ENCODE data around the gene STK26.
"Not testable (repeated sequence)": the region's sequence is repeated elsewhere in the genome, so short reads cannot be mapped to it uniquely, and the experiment has no call there.

The STK26 gene

DNA sequence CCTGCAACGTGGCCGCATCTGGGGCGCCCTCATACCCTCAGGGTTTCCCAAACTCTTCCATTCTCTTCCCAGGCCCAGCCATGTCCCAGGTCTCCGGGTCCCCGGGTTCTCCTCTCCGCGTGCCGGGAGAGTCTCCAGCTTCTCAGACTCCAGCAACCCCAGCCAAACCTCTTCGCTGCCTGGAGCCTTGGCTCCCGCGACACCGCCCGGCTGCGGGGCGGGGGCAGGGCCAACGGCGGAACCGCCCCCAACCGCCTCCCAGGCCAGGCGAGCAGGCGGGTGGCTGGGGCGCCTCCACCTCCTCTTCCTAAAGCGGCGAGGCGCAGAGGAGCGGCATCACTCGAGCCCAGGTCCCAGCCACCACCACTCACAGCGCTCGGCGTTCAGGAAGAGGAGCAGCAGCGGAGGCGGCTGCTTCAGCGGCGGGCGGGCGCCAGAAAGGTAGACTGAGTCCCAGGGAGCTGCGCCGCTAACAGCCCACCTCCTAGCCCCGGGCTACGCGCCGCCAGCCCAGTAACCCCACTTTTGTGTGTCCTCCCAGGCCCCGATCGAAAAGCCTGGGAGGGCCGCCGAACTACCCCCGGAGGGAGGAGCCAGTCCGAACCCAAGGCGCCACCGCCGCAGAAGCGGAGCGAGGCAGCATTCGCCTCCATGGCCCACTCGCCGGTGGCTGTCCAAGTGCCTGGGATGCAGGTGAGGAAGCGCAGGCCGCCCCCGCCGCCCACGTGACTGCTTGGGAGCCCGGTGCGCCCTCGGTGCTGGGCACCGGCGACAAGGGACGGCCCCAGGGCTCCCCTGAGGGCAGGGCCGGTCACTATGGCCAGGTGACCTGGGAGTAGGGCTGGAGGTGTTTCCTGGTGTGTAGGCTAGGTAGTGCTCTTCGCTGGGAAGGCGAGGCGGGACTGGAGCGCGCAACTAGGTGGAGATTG, at the start of gene STK26:
STK26 (plus strand) TSS at position 336 of the 929 bp plus-strand sequence; CDS start at position 652, 316 bp downstream.
- DNase-seq (ENCODE audit: low spot score) = peak; percentile 74

- no peak for DNase-seq (ENCODE audit: low spot score)
These were observed 47.3 kb upstream of the STK26 start for GRCh38 chrX:131975851-131976250.

DNA sequence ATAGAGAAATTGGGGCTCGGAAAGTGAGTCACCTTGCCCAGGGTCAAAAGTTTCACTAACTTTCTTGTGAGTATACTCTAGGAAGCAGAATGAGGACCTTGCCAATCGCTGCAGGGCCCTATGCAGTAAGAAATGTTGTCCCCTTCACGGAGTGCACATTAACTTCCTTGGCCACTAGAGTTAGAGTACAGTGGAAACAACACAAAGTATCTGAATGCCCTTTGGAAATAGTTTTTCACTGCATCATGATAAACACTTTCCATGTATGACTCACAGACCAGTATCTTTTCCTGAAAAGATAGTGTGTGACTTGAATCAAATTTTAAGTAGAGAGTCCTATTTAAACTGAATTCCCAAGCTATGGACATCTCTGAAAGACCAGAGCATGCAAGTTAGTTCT, 45.5 kb upstream of the STK26 start:
- DNase-seq (ENCODE audit: low spot score) = no peak

- DNase-seq (ENCODE audit: low spot score) = no peak
These were observed 44.0 kb upstream of the STK26 start for GRCh38 chrX:131979116-131979515.

GRCh38 chrX:131985526-131986049, 37.5 kb upstream of the STK26 start:
- no peak for DNase-seq (ENCODE audit: low spot score)

- no peak for DNase-seq (ENCODE audit: low spot score)
These were observed 35.9 kb upstream of the STK26 start for GRCh38 chrX:131987252-131987651.

DNA sequence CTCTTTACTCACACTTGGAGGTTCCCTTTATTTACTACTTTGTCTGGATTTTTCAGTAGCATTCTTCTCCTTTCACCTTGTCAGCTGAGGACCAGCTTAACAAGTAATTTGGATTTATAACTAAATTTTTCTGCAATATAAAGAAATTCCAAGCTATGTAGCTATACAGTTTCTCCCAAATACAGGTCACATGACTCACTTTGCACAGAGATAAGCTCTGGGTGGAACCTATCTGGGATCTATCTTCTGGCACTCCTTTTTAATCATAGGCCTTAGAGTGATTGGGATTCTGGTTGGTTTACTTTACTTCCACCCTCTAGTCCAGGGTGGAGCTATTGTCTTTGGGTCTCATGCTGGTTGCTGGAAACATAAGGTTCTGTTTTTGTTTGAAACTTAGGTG, 34.9 kb upstream of the STK26 start:
- no peak for DNase-seq (ENCODE audit: low spot score)

GRCh38 chrX:132001127-132001526, 22.0 kb upstream of the STK26 start:
- no peak for DNase-seq (ENCODE audit: low spot score)

- DNase-seq (ENCODE audit: low spot score) = no peak
These were observed 18.4 kb upstream of the STK26 start for GRCh38 chrX:132004728-132005127.

GRCh38 chrX:132009350-132009749, 13.8 kb upstream of the STK26 start:
- no peak for DNase-seq (ENCODE audit: low spot score)

GRCh38 chrX:132010213-132010612, 12.9 kb upstream of the STK26 start:
- not testable (repeated sequence) for DNase-seq (ENCODE audit: low spot score)

GRCh38 chrX:132015875-132016274, 7.2 kb upstream of the STK26 start:
- DNase-seq (ENCODE audit: low spot score) = no peak

DNA sequence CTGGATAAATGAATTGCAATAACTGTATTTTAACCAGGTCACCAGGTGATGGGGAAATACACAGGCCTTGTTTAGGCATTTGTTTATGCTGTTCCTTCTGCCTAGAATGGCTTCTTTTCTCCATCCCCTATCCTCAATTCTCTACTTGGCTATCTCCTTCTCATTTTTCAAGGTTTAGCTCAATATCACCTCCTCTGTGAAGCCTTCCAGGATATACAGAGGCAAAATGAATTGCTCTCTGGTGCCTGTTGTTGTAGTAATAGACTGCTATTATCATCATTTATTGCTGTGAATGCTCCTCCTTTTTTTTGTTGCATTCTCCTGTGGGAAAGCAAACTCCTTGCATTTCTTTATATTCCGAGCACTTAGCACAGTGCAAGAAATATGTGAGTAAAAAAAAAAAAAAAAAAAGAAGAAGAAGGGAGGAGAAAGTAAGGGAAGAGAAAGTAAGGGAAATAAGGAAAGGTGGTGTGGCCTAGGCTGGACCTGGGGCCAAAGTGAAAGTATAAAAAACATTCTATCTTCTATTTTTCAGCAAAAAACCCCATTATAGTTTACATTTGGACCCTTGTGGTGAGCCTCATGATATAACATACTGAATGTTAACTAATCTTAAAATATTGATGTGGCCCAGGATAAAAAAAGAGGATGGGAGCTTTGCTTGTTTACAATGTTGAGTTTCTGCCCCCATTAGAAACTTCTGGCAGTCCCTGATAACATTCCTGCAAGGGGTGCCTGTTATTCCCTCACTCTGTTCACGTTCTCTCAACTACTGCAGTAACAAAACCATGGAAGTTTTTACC, 6.3 kb upstream of the STK26 start:
- DNase-seq (ENCODE audit: low spot score) = no peak

GRCh38 chrX:132017431-132018185, 5.5 kb upstream of the STK26 start:
- no peak for DNase-seq (ENCODE audit: low spot score)

DNA sequence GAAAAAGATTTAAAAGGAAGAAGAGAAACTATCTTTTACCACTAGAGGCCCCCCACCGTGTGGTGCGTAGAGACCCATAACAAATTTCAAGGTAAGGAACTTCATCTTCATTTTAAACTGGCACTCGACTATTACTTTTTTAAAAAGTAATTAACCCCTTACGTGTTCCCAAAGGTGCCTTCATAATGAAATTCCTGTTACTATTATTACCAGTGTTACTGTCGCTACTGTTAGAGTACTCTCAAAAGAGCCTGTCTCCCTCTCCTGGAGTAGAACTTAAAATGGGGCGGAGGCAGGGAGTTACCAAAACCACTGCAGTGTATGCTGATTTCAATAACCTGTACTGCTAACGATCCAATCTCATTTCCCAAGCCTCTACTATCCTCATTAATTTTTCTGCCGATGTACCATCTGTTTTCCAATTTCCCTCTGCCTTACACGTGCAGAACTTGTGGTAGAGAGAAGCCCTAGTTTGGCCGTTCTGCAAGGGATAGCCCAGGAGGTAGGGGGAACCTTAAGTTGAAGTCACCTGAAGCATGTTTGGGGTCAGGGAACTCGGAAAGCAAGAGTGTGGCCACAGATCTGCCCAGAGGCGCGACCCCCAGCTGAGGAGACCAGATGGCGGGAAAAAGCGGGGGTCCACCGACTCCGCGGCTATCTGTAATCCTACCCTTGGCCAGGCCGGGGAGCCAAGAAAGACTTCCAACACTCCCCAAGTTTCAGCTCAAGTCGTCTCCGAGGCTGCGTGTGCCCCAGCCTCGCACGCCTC, 720 bp upstream of the STK26 start:
- peak; percentile 8 for DNase-seq (ENCODE audit: low spot score)

GRCh38 chrX:132023896-132024386, 839 bp downstream of the STK26 start:
- peak; percentile 10 for DNase-seq (ENCODE audit: low spot score)

- no peak for DNase-seq (ENCODE audit: low spot score)
These were observed 1.9 kb downstream of the STK26 start for GRCh38 chrX:132025041-132025440.

- no peak for DNase-seq (ENCODE audit: low spot score)
These were observed 7.2 kb downstream of the STK26 start for GRCh38 chrX:132030264-132030663.

DNA sequence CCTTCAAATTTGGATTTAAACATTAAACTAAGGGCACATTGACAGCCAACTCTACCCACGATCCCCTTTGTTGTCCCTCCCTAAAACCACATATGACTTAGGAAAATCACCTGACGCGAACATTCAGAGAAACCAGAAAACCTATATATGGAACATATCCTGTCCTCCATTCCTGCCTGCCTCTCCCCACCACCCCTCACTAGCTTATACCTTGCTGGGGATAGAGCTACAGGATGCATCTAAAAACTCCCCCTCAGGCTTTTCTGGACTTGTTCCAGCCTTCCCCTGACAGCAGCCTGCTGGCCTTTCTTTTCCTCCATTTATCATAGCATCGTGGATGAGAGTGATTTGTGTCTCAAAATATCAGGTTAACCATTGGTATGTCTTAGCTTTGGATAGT, 8.8 kb downstream of the STK26 start:
- no peak for DNase-seq (ENCODE audit: low spot score)

DNA sequence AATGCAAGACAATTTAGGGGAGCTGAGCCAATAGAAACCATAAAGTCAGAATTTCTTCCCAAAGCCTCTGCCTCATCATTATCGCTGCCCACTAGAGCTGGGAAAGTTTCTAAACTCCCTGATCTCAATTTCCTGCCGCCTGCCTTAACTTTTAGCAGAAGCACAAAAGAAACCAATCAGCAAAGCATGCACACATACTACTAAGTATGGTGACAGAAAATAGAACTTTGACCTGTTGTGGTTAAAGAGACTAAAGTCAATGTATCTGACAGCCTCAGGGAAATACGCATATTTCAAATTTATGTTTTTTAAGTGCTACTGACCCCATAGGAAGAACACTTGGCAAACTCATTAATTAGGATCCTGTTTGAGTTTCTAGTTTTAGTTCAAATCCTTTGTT, 10.1 kb downstream of the STK26 start:
- DNase-seq (ENCODE audit: low spot score) = no peak

- no peak for DNase-seq (ENCODE audit: low spot score)
These were observed 11.5 kb downstream of the STK26 start for GRCh38 chrX:132034648-132035047.

Data from hematopoietic multipotent progenitor cell treated with erythropoietin and hydrocortisone succinate and interleukin-3 and kit ligand, for 15 days (in vitro differentiated cells).